MM.1S (cell line): ENCODE measurements around the gene ANKRD9.

Experiments
- CTCF ChIP-seq: fragments of 300-600 bp; sonication (generic); IDR thresholded peaks from 2 replicates; pipeline ENCODE4 v1.5.1; 2016; ENCODE audit warnings: antibody characterized with exemption, low read length, mixed read lengths
- EZH2 ChIP-seq: fragments of 300-600 bp; sonication (generic); optimal IDR thresholded peaks from 2 replicates; pipeline ENCODE3; 2017; ENCODE audit warnings: low read depth, mild to moderate bottlenecking, antibody characterized with exemption, low read length, mixed read lengths

GRCh38 chr14:102528431-102529170 lies 19.0 kb upstream of the ANKRD9 start:
- no peak for TF ChIP-seq CTCF
- no peak for TF ChIP-seq EZH2
